ENCODE measurements around the gene AP2A1.

Gene AP2A1

DNA sequence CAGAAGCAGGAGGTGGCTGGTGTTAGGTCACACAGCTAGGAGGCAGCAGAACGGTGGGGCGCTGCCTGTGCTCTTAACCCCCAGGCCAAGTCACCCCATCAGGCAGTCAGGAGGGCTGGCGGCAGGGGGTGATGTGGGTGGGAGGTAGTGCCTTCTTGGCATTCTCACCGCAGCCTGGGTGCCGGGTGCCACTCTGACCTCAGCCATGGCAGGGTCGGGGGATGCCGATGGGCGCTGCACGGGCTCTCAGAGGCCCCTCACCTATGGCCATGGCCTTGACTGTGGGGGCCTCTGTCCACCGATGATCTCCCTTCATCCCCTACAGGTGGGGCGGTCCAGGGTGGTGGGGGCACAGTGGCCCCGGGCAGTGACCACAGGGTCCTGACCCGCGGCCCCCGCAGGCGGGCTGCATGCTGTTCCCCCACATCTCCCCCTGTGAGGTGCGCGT lies 89.8 kb downstream of the AP2A1 start:
- TF ChIP-seq, protein P1, sequence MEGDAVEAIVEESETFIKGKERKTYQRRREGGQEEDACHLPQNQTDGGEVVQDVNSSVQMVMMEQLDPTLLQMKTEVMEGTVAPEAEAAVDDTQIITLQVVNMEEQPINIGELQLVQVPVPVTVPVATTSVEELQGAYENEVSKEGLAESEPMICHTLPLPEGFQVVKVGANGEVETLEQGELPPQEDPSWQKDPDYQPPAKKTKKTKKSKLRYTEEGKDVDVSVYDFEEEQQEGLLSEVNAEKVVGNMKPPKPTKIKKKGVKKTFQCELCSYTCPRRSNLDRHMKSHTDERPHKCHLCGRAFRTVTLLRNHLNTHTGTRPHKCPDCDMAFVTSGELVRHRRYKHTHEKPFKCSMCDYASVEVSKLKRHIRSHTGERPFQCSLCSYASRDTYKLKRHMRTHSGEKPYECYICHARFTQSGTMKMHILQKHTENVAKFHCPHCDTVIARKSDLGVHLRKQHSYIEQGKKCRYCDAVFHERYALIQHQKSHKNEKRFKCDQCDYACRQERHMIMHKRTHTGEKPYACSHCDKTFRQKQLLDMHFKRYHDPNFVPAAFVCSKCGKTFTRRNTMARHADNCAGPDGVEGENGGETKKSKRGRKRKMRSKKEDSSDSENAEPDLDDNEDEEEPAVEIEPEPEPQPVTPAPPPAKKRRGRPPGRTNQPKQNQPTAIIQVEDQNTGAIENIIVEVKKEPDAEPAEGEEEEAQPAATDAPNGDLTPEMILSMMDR (IDR thresholded peaks at IDR 0.05; ENCODE audit: low read depth, low read length): no peak
- no peak for DNase-seq (ENCODE audit: low read depth in 2 of 2)
- H3K4me3 ChIP-seq (replicated peaks in 1 of 2; ENCODE audit: low read depth in 2 of 2, low read length in 2 of 2): no peak overlapping the region
